Activated CD4-positive, alpha-beta T cell treated with anti-CD3 and anti-CD28 coated beads, Interleukin-2, Interleukin-4, amounts not matched to agents 100 ng/mL and 50 ng/mL, durations not matched to agents 16 hours and 8 hours (primary cell): ENCODE measurements around the gene SPNS1.
"Not testable (repeated sequence)": the region's sequence is repeated elsewhere in the genome, so short reads cannot be mapped to it uniquely, and the experiment has no call there.

Source experiments
- DNase-seq: peaks from one replicate; pipeline ENCODE4 v3.0.0-alpha.2; 2020; ENCODE audit warnings: low spot score

SPNS1 gene

GRCh38 chr16:28951410-28951943, 23.1 kb upstream of the SPNS1 start:
- peak; percentile 42 for DNase-seq

GRCh38 chr16:28958216-28958615, 16.4 kb upstream of the SPNS1 start:
- no peak for DNase-seq

- DNase-seq: no peak
Measured at GRCh38 chr16:28958836-28959235, 15.7 kb upstream of the SPNS1 start.

GRCh38 chr16:28964072-28964471, 10.5 kb upstream of the SPNS1 start:
- DNase-seq: no peak

- no peak for DNase-seq
Measured at GRCh38 chr16:28964496-28964895, 10.1 kb upstream of the SPNS1 start.

- DNase-seq: no peak
Measured at GRCh38 chr16:28967156-28967555, 7.4 kb upstream of the SPNS1 start.

- not testable (repeated sequence) for DNase-seq
Measured at GRCh38 chr16:28969696-28970095, 4.9 kb upstream of the SPNS1 start.

GRCh38 chr16:28974007-28974436, 556 bp upstream of the SPNS1 start:
- no peak for DNase-seq

GRCh38 chr16:28975158-28975599, 601 bp downstream of the SPNS1 start:
- DNase-seq: no peak

- no peak for DNase-seq
Measured at GRCh38 chr16:28977703-28978662, 3.4 kb downstream of the SPNS1 start.

GRCh38 chr16:28980330-28980729, 5.8 kb downstream of the SPNS1 start:
- not testable (repeated sequence) for DNase-seq

- no peak for DNase-seq
Measured at GRCh38 chr16:28980929-28981328, 6.4 kb downstream of the SPNS1 start.

- DNase-seq: peak; percentile 58
Measured at GRCh38 chr16:28981517-28981916, 6.9 kb downstream of the SPNS1 start.

GRCh38 chr16:28982418-28982817, 7.8 kb downstream of the SPNS1 start:
- DNase-seq: no peak

- no peak for DNase-seq
Measured at GRCh38 chr16:28982949-28983348, 8.4 kb downstream of the SPNS1 start.

GRCh38 chr16:28983644-28984043, 9.1 kb downstream of the SPNS1 start:
- DNase-seq: no peak

- no peak for DNase-seq
Measured at GRCh38 chr16:28984091-28984490, 9.5 kb downstream of the SPNS1 start.

- peak; percentile 79 for DNase-seq
Measured at GRCh38 chr16:28984619-28985135, 10.1 kb downstream of the SPNS1 start, which contains the start of gene LAT. Gene LAT, plus strand, starts transcription at chr16:28985052. Its CDS starts 366 bp downstream, at chr16:28985418.

GRCh38 chr16:28985211-28986041, 10.8 kb downstream of the SPNS1 start:
- DNase-seq: no peak

GRCh38 chr16:28986046-28986445, 11.5 kb downstream of the SPNS1 start:
- DNase-seq: no peak

GRCh38 chr16:28986492-28986891, 11.9 kb downstream of the SPNS1 start:
- DNase-seq: no peak
